ENCODE measurements around the gene RBM33. TPM values are rescaled to one million over a fixed set of nuclear protein-coding genes. Genes with fewer than 3 reads are reported as not detected.
"Not testable (repeated sequence)": the region's sequence is repeated elsewhere in the genome, so short reads cannot be mapped to it uniquely, and the experiment has no call there.

The RBM33 gene
- total RNA-seq, 1 donor from 2014 or later = 40.6 TPM

DNA sequence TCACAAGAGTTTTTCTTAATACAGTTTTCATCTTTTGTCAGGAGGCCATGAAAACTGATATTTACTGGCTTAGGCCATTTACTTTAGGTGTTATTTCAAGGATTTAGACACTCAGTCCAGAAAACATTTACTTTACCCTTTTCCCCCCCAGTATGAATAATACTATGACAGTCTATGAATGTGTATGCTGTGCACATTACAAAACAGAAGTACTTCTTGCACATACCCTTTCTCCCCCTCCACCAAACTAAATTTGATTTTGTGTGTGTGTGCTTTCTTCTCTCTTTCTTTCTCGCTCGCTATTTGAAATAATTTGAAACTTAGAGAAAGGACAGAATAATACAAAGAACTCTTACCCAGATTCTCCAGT lies 41.3 kb downstream of the RBM33 start:
- no peak for DNase-seq (ENCODE audit: low spot score)
- ATAC-seq = no peak

DNA sequence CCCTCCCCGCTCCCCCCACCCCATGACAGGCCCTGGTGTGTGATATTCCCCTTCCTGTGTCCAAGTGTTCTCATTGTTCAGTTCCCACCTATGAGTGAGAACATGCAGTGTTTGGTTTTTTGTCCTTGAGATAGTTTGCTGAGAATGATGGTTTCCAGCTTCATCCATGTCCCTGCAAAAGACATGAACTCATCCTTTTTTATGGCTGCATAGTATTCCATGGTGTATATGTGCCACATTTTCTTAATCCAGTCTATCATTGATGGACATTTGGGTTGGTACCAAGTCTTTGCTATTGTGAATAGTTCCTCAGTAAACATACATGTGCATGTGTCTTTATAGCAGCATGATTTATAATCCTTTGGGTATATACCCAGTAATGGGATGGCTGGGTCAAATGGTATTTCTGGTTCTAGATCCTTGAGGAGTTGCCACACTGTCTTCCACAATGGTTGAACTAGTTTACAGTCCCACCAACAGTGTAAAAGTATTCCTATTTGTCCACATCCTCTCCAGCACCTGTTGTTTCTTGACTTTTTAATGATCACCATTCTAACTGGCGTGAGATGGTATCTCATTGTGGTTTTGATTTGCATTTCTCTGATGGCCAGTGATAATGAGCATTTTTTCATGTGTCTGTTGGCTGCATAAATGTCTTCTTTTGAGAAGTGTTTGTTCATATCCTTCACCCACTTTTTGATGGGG lies 42.3 kb downstream of the RBM33 start:
- DNase-seq (ENCODE audit: low spot score); ATAC-seq: not testable (repeated sequence)

DNA sequence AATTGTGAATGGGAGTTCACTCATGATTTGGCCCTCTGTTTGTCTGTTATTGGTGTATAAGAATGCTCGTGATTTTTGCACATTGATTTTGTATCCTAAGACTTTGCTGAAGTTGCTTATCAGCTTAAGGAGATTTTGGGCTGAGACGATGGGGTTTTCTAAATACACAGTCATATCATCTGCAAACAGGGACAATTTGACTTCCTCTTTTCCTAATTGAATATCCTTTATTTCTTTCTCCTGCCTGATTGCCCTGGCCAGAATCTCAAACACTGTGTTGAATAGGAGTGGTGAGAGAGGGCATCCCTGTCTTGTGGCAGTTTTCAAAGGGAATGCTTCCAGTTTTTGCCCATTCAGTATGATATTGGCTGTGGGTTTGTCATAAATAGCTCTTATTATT lies 43.8 kb downstream of the RBM33 start:
- ATAC-seq; DNase-seq (ENCODE audit: low spot score): not testable (repeated sequence)

DNA sequence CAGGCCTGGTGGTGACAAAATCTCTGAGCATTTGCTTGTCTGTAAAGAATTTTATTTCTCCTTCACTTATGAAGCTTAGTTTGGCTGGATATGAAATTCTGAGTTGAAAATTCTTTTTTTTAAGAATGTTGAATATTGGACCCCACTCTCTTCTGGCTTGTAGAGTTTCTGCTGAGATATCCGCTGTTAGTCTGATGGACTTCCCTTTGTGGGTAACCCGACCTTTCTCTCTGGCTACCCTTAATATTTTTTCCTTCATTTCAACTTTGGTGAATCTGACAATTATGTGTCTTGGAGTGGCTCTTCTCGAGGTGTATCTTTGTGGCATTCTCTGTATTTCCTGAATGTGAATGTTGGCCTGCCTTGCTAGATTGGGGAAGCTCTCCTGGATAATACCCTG lies 46.2 kb downstream of the RBM33 start:
- ATAC-seq; DNase-seq (ENCODE audit: low spot score): not testable (repeated sequence)

DNA sequence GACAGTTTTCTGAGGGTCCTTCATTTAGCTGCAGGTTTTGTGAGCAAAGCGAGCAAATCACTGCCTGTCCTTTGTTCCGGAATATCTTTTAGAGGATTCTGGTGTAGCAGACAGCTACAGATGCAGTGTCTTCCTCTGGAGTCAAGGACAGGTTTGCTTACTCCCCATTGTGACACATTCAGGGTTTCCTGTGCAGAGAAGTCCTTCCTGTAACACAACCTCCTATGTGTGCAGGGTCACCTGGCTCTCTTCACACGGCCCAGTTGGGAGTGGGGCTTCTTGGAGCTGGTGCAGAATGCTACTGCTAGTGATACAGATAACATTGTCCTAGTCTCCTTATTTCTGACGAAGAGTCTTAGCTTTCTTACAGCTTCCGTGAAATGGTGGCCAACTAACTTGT lies 47.9 kb downstream of the RBM33 start:
- peak; percentile 61 for ATAC-seq

DNA sequence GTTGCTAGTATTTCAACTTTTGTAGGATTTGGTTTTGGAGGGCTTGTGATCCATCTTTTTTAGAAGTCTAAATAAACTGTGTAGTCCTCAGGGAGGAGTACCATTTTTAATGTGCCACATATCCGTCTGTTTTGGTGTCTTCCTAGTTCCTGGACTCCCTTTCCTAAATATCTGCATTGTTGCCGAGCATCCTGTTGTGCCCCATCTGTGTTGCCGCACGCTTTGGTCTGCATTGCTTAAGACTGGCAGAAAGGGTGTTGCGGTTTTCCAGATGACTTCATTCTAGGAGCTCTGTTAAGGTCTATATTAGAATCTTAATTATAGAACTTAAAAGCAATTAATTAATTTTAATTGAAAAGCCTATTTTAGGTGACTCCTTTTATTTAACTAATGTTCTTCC lies 49.4 kb downstream of the RBM33 start:
- DNase-seq (ENCODE audit: low spot score) (no peak), ATAC-seq (no peak)

More for the DNA sequence above, 47.9 kb downstream of the RBM33 start:
- DNase-seq (ENCODE audit: low spot score) = no peak

DNA sequence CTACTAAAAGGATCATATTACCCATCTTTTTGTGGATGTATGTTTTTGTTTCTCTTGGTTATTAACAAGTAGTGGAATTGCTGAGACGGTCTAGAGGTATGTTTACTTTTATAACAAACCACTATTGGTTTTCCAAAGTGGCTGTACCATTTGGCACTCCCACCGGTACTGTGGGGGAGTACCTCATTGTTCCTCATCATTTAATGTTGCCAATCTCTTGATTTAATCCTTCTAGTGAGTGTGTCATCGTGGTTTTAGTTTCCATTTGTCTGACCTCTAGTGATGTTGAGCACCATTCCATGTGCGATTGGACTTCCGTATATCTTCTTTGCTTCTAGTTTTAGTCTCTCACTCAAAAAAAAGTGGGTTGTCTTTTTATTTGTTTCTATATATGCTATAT lies 50.4 kb downstream of the RBM33 start:
- DNase-seq (ENCODE audit: low spot score) (no peak), ATAC-seq (no peak)

DNA sequence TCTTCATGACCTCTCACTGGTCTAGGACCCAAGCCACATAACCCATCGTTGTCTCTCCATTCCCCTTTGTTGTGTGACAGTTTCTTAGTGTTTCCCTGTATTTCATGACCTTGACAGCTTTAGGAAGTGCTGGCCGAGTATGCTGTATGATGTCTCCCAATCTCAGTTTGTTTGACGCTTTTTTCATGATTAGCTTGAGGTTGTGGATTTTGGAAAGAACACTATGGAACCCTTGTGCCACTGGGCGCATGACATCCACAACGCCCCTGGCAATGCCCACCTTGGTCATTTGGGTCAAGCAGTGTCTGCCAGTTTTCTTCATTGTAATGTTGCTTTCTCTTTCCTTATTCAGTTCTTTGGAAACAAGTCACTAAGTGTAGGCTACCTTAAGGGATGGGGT lies 52.3 kb downstream of the RBM33 start:
- ATAC-seq (no peak), DNase-seq (ENCODE audit: low spot score) (no peak)

DNA sequence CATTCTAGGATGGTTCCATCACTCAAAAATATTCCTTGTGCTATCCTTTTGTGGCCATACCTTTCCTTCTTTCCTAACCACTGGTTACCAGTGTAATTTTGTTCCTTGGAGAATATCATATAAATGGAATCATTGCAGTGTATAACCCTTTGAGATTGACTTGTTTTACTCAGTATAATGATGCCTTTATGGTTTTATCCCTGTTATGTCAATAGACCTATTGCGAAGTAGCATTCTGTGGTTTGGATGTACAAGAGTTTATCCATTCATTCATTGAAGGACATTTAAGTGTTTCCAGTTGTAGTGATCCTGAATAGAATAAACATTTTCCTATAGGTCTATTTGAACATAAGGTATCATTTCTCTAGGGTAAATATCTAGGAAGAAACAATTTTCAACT lies 54.2 kb downstream of the RBM33 start:
- DNase-seq (ENCODE audit: low spot score) = no peak
- no peak for ATAC-seq

DNA sequence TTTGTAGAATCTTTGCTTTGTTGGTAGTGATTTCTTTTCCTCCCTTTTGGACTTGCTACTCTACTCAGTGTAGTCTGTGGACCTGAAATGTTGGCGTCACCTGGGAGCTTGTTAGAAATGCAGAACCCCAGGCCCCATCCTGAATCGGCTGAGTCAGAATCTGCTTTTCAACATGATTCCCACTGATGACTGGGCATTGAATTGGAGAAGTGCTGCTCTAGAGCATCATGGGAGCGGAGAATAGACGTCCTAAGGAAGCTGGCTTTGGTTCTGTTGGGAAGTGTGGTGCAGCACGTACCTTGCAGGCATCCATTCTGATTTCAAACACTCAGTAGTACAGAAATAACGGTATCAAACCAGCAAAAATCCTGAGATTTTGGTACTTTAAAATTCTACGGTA lies 54.7 kb downstream of the RBM33 start:
- ATAC-seq (no peak), DNase-seq (ENCODE audit: low spot score) (no peak)

DNA sequence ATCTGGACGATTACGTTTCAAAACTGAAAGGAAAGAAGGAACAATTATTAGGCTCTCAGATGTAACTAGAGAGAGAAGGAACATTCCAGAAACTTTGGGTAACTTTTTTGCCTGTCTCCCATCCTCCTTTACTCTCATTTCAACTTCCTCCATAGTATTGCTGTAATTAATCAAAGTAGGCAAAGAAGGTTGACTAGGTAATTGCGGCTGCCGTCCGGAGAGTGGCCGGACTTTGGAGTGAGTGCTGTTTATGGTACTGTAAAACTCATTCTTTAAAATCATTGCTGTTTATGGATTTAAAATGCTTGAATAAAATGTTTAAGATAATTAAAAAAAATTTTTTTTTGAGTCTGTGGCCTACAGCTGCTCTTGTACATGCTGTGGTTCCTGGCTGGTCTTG lies 56.4 kb downstream of the RBM33 start:
- no peak for ATAC-seq
- no peak for DNase-seq (ENCODE audit: low spot score)

DNA sequence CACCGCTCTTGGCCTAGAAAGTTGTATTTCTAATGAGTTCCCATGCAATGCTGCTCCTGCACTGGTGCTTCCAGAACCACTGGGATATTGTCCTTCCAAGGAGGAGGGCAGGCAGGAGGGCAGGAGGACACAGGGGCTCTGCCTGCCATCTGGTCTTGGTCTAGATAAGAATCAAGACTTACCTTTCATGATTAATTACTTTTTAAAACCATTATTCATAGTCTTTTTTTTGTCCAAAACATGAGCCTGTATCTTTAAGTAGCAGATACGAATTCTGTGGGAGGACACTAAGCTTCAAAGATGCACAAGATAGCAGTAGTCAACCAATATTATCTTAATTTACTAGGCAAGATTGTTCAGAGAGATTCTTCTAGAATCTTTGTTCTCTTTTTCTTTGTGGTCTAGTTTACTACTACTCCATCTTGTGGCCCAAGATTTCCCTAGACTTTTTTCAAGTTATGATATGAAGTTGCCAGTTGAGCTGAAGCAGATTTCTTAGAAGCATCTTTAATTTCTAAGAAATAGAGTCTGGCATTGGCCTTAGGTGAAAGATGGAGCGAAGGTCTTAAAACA lies 57.6 kb downstream of the RBM33 start:
- ATAC-seq (no peak), DNase-seq (ENCODE audit: low spot score) (no peak)

DNA sequence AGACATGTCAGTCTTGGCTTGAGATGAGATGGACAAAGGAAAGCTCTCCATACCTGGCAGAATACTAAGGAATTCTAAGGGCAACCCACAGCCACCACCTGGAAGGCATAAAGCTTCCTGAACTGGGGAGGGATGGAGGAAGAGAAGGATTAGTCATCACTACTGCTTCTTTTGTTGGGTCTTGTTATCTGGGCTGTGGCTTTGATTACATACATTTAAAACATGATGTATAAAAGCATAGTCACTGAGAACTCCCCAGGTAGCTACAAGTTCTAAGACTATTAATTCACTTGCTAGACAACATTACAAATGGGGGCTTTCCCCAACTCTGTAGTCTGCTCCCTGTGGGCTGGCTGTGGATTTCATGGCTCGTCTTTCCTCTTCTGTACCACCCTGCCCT lies 58.2 kb downstream of the RBM33 start:
- DNase-seq (ENCODE audit: low spot score) = no peak
- ATAC-seq = no peak

DNA sequence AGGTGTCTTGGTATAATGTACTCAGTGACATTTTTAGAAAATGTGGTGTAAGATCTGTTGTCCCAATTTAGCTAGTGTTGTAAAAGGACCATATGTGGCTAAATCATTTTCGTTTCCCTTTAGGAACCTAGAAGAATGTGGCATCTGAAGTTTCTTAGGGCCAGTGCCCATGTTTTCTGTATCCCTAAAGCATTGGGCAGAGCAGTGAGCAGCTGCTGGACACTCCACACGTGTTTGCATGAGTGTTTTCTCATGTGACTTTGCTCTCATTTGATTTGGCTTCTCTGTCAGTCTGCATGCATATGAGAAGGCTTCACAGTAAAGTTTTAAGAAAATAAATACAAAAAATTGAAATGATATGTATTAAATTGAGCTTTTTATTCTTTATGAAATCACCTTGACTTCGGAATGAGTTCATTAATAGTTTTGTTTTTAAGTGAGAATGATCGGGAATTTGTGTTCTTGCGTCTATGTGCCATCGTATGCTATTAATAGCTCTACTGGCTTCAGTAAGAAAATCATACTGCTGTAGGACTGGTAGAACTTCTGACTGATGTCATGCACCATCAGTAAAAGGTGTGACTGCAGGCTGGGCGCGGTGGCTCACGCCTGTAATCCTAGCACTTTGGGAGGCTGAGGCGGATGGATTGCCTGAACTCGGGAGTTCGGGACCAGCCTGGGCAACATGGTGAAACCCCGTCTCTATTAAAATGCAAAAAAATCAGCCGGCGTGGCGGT lies 61.3 kb downstream of the RBM33 start:
- ATAC-seq (no peak), DNase-seq (ENCODE audit: low spot score) (no peak)

DNA sequence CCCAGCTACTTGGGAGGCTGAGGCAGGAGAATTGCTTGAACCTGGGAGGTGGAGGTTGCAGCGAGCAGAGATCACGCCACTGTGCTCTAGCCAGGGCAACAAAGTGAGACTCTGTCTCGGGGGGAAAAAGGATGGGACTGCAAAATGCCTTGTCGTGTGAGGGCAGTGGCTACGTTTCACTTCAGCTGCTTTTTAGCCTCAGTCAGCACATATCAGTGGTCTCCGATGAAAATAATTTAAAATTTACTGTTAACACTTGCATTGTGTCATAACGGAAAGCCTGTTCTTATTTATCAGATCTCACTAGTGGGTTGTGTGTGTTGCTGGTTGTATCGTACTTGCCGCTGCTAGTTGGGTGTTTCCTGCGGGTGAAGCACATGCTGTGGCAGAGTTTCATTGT lies 61.9 kb downstream of the RBM33 start:
- ATAC-seq (no peak), DNase-seq (ENCODE audit: low spot score) (no peak)

DNA sequence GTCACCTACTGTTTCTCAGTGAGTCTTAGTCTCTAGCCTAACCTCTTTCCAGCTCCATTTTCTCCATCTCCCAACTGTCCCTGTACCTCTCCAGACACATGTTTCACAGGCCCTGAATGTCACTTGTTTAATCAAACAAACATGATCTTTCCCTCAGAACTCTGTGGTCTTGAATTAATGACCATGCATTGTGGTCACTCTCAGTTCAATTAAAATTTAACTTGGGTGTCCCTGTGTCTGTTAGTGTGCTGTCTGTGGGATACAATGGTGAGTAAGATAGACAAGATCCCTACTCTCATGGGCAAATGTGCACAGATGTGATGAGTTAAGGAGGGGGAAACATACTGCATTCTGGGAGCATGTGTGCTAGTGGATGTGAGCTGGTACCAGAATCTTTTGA lies 65.0 kb downstream of the RBM33 start:
- ATAC-seq (peak; percentile 72), DNase-seq (ENCODE audit: low spot score) (no peak)

DNA sequence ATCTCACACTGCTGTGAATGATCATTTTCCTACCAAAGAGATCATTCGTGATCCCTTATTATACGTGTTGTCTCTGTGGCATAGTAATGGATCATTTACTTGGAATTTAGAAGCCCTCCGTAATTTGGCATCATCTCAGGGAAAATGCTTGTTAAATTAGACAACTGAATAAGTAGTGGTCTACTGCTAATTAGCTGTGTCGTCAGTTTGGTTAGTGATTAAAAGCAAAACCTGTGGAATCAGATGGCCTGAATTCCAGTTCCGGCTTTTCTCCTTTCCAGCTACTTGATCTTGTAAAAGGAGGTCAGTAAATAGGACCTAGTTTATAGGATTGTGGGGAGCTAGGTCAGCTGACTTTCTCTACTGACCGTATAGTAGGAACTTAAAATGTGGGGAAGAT lies 65.6 kb downstream of the RBM33 start:
- ATAC-seq = no peak
- DNase-seq (ENCODE audit: low spot score) = no peak

DNA sequence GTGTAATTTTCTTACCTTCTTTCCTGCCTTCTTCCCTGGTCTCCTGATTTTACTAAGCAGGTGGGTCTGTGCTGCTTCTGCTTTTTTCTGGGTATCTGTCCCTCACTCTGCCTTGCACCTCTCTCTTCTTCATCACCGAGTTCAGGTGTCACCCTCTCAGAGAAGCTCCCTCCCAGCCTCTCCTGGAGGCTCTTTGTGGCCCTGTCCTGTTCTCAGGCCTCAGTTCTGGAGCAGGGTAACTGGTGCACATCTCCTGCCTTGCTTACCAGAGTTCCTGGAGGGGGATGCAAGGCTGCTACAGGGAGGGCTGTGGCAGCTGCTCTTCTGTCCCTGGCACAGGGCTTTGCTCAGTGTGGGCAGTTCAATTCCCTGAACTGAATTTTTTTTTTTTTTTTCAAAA lies 66.1 kb downstream of the RBM33 start:
- ATAC-seq (no peak), DNase-seq (ENCODE audit: low spot score) (no peak)

DNA sequence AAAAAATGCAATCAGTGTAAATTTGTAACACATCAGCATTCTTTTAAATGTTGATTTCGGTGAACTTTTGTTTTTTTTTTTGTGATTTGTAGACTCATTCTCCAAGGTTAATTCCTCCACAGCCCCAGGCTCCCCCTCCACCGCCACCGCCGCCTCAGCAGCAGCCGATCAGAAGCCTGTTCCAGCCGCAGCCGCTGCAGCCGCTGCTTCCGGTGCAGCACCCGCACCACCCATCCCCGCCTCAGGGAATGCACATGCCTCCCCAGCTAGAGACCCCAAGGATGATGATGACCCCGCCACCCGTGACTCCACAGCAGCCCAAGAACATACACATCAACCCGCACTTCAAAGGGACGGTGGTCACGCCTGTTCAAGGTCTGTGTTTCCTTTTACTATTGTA lies 66.6 kb downstream of the RBM33 start:
- DNase-seq (ENCODE audit: low spot score) = no peak
- ATAC-seq = no peak

DNA sequence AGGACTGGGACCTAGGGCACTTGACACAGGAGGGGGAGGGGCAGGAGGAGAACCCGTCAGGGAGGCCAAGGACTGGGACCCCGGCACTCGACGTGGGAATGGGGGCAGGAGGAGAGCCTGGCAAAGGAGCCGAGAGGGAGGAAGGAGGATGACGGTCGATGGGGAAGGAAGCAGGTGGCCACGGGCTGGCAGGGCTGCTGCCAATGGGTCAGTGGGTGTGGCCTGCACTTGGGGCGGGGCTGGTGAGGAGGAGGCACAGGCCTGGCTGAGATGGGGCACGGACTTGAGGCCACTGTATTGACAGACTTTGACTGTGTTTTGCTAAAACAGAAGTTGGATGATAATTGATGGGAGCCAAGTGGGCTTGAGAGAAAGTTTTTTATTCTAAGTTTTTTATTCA lies 68.9 kb downstream of the RBM33 start:
- DNase-seq (ENCODE audit: low spot score) = no peak
- peak; percentile 16 for ATAC-seq

DNA sequence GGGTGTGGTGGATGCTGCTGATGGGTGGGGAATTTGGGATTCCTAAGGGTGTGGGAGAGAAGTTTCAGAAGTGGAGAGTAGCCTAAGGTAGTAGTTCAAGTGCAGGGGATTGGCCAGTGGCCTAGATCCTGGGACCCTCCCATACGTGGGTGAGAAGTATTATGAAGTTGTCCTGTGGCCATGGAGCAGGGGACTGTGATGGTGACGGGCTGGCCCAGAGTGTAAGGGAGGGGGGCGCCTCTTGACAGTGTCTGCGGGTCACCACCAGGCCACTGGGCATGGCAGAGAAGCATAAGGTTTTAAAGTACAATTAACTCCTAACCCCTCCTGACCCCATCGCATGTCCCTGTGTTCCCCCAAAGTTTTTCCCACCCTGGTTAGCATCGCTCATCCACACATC lies 70.2 kb downstream of the RBM33 start:
- ATAC-seq (peak; percentile 8), DNase-seq (ENCODE audit: low spot score) (no peak)

DNA sequence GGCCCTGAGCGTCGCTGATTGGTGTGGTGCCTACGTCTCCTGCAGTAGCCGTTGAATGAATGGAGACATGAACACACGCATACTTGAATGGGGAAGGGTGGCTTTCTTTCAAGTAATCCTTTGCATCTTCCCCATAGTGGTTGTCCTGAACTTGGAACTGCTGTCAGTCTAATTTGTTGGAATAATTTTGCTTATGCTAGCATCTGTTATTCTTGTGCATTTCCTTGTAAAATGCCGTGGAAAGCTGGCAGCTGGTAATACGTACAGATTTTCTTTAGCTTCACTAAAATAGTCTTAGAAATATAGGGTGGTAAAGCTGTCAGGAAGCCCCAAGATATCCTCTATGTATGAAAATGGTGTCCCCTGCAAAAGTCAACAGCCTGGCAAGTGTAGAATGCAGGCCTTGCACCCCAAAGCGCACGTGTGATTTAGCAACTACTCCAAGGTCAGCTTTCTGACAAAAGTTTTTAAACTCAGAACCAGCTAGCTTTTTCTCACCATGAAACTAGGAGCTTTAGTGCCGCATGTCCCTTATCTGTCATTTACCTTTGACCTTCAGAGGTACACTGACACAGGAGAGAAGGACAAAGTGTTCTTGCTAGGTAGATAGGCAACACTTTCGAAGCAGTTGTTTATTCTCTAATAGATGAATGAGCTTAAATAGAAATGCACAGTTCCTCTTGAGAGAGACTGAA lies 70.8 kb downstream of the RBM33 start:
- DNase-seq (ENCODE audit: low spot score) (peak; percentile 72), ATAC-seq (peak; percentile 86)
